Panc1 (cell line): ENCODE results near the gene ARMC8. TPM values are rescaled to one million over a fixed set of nuclear protein-coding genes. Genes with fewer than 3 reads are reported as not detected.

ENCODE experiments used
- ATAC-seq: fragments of 200-7000 bp; cut with Tn5 transposase; 2 replicates; pipeline ENCODE4 v1.9.1; 2020; ENCODE audit warnings: mild to moderate bottlenecking, moderate library complexity
- BruUV-seq: library from RNA; stranded (reverse); fragments of 400-500 nt; replicated peaks from 2 replicates; lab custom pipeline; 2021; lab: Mats Ljungman, UMichigan
- CTCF ChIA-PET: fragments of 300-600 bp; sonication (Branson Sonifier 250); formaldehyde crosslinking; loops from one replicate; lab custom pipeline; 2022; ENCODE audit warnings: antibody characterized with exemption; lab: Charles Lee
- POLR2A ChIA-PET: fragments of 300-600 bp; sonication (Branson Sonifier 250); formaldehyde crosslinking; loops from one replicate; lab custom pipeline; 2022; ENCODE audit warnings: antibody characterized with exemption; lab: Charles Lee
- DNase-seq: peaks from one replicate; pipeline ENCODE4 v3.0.0-alpha.2; 2010; ENCODE audit warnings: low read depth, low spot score
- H3K27ac ChIP-seq: 2 replicates; pipeline ENCODE4 v1.5.1; 2011; ENCODE audit warnings: mild to moderate bottlenecking, low read length, inconsistent platforms
- H3K27me3 ChIP-seq: fragments of 200-500 bp; sonication (Bioruptor generic); 2 replicates; pipeline ENCODE4 v1.6.0; 2014; ENCODE audit warnings: low read length, inconsistent platforms; ENCODE audit not compliant: control insufficient read depth, insufficient read depth
- H3K36me3 ChIP-seq: fragments of 200-500 bp; sonication (Bioruptor generic); 2 replicates; pipeline ENCODE4 v1.5.1; 2014; ENCODE audit warnings: inconsistent platforms, mild to moderate bottlenecking, low read length, moderate library complexity; ENCODE audit not compliant: control insufficient read depth, insufficient read depth
- H3K4me1 ChIP-seq: 2 replicates; pipeline ENCODE4 v1.5.1; 2011; ENCODE audit warnings: inconsistent platforms, mild to moderate bottlenecking, low read length, moderate library complexity; ENCODE audit not compliant: control insufficient read depth, insufficient read depth
- H3K4me3 ChIP-seq, 2 experiments: 2 replicates each; pipeline ENCODE4 v1.5.1; 2011 to 2012; ENCODE audit warnings: low read depth in 2 of 2, low read length in 2 of 2, mild to moderate bottlenecking in 2 of 2, inconsistent platforms in 1 of 2, moderate library complexity in 1 of 2
- H3K9me3 ChIP-seq: fragments of 200-500 bp; sonication (Bioruptor generic); 2 replicates; pipeline ENCODE4 v1.5.1; 2014; ENCODE audit warnings: low read depth, mild to moderate bottlenecking, inconsistent platforms, low read length, moderate library complexity; ENCODE audit not compliant: control insufficient read depth, insufficient read depth
- CTCF ChIP-seq: fragments of 450-650 bp; IDR thresholded peaks from 2 replicates; pipeline ENCODE4 v1.5.1; 2017; ENCODE audit warnings: mild to moderate bottlenecking
- POLR2AphosphoS5 ChIP-seq: IDR thresholded peaks from 2 replicates; pipeline ENCODE4 v1.6.1; 2012; ENCODE audit warnings: mild to moderate bottlenecking, low read depth, low read length, moderate library complexity
- REST ChIP-seq, 2 experiments: IDR thresholded peaks; 2 replicates each; pipeline ENCODE4 v1.6.1; 2011 to 2012; ENCODE audit warnings: low read depth in 2 of 2, control low read depth in 1 of 2, low read length in 1 of 2, mild to moderate bottlenecking in 1 of 2, moderate library complexity in 1 of 2; ENCODE audit not compliant: insufficient read depth in 1 of 2
- SIN3A ChIP-seq: IDR thresholded peaks from 2 replicates; pipeline ENCODE4 v1.6.1; 2012; ENCODE audit warnings: low read depth, mild to moderate bottlenecking, low read length, moderate library complexity, borderline replicate concordance; ENCODE audit not compliant: insufficient read depth
- TCF7L2 ChIP-seq: IDR thresholded peaks from 2 replicates; pipeline ENCODE4 v1.6.1; 2011; ENCODE audit warnings: mild to moderate bottlenecking, low read depth, low read length, inconsistent platforms
- in situ Hi-C: cut with HindIII; loops from 2 replicates; pipeline ENCODE4 v1.10.0; 2016; ENCODE audit warnings: low sequenced_read_pairs, low pct_unique_long_range_greater_than_20kb
- intact Hi-C: fragments of 100-400 bp; cut with micrococcal nuclease; formaldehyde crosslinking; loops from one replicate; pipeline ENCODE4 v1.10.0; 2022; ENCODE audit not compliant: unreplicated experiment
- total RNA-seq: library from RNA; stranded (reverse); gene quantifications from one replicate; pipeline ENCODE4 v1.2.1, GENCODE V29; 2021; ENCODE audit not compliant: unreplicated experiment

Gene ARMC8
- total RNA-seq, 1 experiment from 2014 or later: 56.0 TPM

GRCh38 chr3:138203938-138204337 lies 16.8 kb downstream of the ARMC8 start:
- Histone ChIP-seq H3K27ac (no peak overlapping the region), H3K4me1 (no peaks in the 10 kb centered on the region; the same call in 1 of the 2 replicates), H3K9me3 (no peaks in the 10 kb centered on the region), H3K27me3 (no peaks in the 10 kb centered on the region), H3K4me3 (no peak overlapping the region), H3K36me3 (no peaks in the 10 kb centered on the region)
- no peak for ATAC-seq
- ChIA-PET POLR2A (no interaction called here), CTCF (no interaction called here)
- intact Hi-C loops: no loop called here
- no TSS peak for BruUV-seq
- in situ Hi-C loops: no loop called here
- DNase-seq: no peak
- no peak for TF ChIP-seq CTCF
- no peak for TF ChIP-seq SIN3A
- no peak for TF ChIP-seq REST (IDR thresholded peaks at IDR 0.05; ENCODE audit: insufficient read depth in 1 of 2, low read depth in 2 of 2, low read length in 1 of 2)
- TF ChIP-seq TCF7L2: no peak

- intact Hi-C loops: no loop called here
- Histone ChIP-seq H3K4me1 (no peaks in the 10 kb centered on the region), H3K4me3 (no peak overlapping the region), H3K27me3 (no peaks in the 10 kb centered on the region), H3K27ac (no peak overlapping the region), H3K9me3 (no peaks in the 10 kb centered on the region), H3K36me3 (no peaks in the 10 kb centered on the region)
- ATAC-seq (no peak), DNase-seq (no peak)
- in situ Hi-C loops: no loop called here
- POLR2A ChIA-PET: no interaction called here
- CTCF ChIA-PET: no interaction called here
- no peak for TF ChIP-seq CTCF
- TF ChIP-seq TCF7L2: no peak
- no peak for TF ChIP-seq POLR2AphosphoS5
- TF ChIP-seq SIN3A: no peak
- TF ChIP-seq REST (IDR thresholded peaks at IDR 0.05; ENCODE audit: insufficient read depth in 1 of 2, low read depth in 2 of 2, low read length in 1 of 2): no peak
- BruUV-seq: no TSS peak
These were observed 18.4 kb downstream of the ARMC8 start for GRCh38 chr3:138205527-138205926.
